GM23338 (cell line): ENCODE data around the gene NIPBL. TPM values are rescaled to one million over a fixed set of nuclear protein-coding genes. Genes with fewer than 3 reads are reported as not detected.

Experiments
- ATAC-seq: fragments of 200-7000 bp; cut with Tn5 transposase; 3 replicates; pipeline ENCODE4 v1.9.1; 2020
- DNase-seq: peaks from one replicate; pipeline ENCODE4 v3.0.0-alpha.2; 2015; ENCODE audit warnings: low spot score
- H2AFZ ChIP-seq: fragments of 200-600 bp; sonication (generic); 2 replicates; pipeline ENCODE4 v1.8.0; 2016; ENCODE audit warnings: antibody characterized with exemption, mild to moderate bottlenecking, moderate library complexity
- H3F3A ChIP-seq: fragments of 200-600 bp; sonication (generic); replicated peaks from 2 replicates; pipeline ENCODE4 v1.8.0; 2017; ENCODE audit warnings: antibody characterized with exemption, mixed run types, low read depth
- H3K27ac ChIP-seq: fragments of 200-600 bp; sonication (generic); 2 replicates; pipeline ENCODE4 v1.6.1; 2016; ENCODE audit warnings: low read depth
- H3K27me3 ChIP-seq: fragments of 200-600 bp; sonication (generic); 2 replicates; pipeline ENCODE4 v1.8.0; 2016; ENCODE audit warnings: mild to moderate bottlenecking, mixed run types, moderate library complexity; ENCODE audit not compliant: insufficient read depth
- H3K36me3 ChIP-seq: fragments of 200-600 bp; sonication (generic); 2 replicates; pipeline ENCODE4 v1.8.0; 2016; ENCODE audit warnings: mild to moderate bottlenecking; ENCODE audit not compliant: insufficient read depth
- H3K4me1 ChIP-seq: fragments of 200-600 bp; sonication (generic); 2 replicates; pipeline ENCODE4 v1.8.0; 2016; ENCODE audit warnings: mild to moderate bottlenecking, moderate library complexity; ENCODE audit not compliant: insufficient read depth
- H3K4me2 ChIP-seq: fragments of 200-600 bp; sonication (generic); 2 replicates; pipeline ENCODE4 v1.7.1; 2017; ENCODE audit warnings: mixed run types
- H3K4me3 ChIP-seq: fragments of 200-600 bp; sonication (generic); 2 replicates; pipeline ENCODE4 v1.6.1; 2016; ENCODE audit warnings: mixed run types
- H3K79me2 ChIP-seq: fragments of 200-600 bp; sonication (generic); replicated peaks from 2 replicates; pipeline ENCODE4 v1.8.0; 2017; ENCODE audit warnings: mild to moderate bottlenecking; ENCODE audit not compliant: insufficient read depth
- H3K9me2 ChIP-seq: fragments of 200-600 bp; sonication (generic); 2 replicates; pipeline ENCODE4 v1.8.0; 2017; ENCODE audit not compliant: insufficient read depth
- H4K20me1 ChIP-seq: fragments of 200-600 bp; sonication (generic); replicated peaks from 2 replicates; pipeline ENCODE4 v1.8.0; 2017; ENCODE audit warnings: mild to moderate bottlenecking; ENCODE audit not compliant: insufficient read depth
- H3K27ac Mint-ChIP-seq: 2 replicates; pipeline ENCODE4 v1.8.0; 2020; ENCODE audit warnings: inconsistent platforms, mild to moderate bottlenecking, moderate library complexity, mixed read lengths
- H3K27me3 Mint-ChIP-seq: 3 replicates; pipeline ENCODE4 v1.8.0; 2022; ENCODE audit warnings: low read depth, mild to moderate bottlenecking, moderate library complexity, mixed read lengths, inconsistent platforms; ENCODE audit not compliant: insufficient read depth, poor library complexity
- H3K36me3 Mint-ChIP-seq: 3 replicates; pipeline ENCODE4 v1.8.0; 2021; ENCODE audit warnings: low read depth, mild to moderate bottlenecking, inconsistent platforms, moderate library complexity, mixed read lengths
- H3K4me1 Mint-ChIP-seq: 3 replicates; pipeline ENCODE4 v1.8.0; 2020; ENCODE audit warnings: mild to moderate bottlenecking, inconsistent platforms, mixed read lengths
- H3K4me3 Mint-ChIP-seq: 3 replicates; pipeline ENCODE4 v1.8.0; 2021; ENCODE audit warnings: moderate library complexity, mild to moderate bottlenecking, inconsistent platforms, mixed read lengths
- H3K9me3 Mint-ChIP-seq: 3 replicates; pipeline ENCODE4 v1.8.0; 2020; ENCODE audit warnings: moderate library complexity, mild to moderate bottlenecking, inconsistent platforms, mixed read lengths
- EZH2 ChIP-seq: fragments of 200-600 bp; sonication (generic); IDR thresholded peaks from one replicate; pipeline ENCODE4 v1.8.0; 2017; ENCODE audit warnings: antibody characterized with exemption, mild to moderate bottlenecking, low read depth; ENCODE audit not compliant: unreplicated experiment
- NANOG ChIP-seq: IDR thresholded peaks from 2 replicates; pipeline ENCODE4 v1.6.1; 2016; ENCODE audit warnings: antibody characterized with exemption, borderline replicate concordance
- POLR2AphosphoS5 ChIP-seq: IDR thresholded peaks from 2 replicates; pipeline ENCODE4 v1.6.1; 2016; ENCODE audit warnings: antibody characterized with exemption, low read depth
- STAT1 ChIP-seq: IDR thresholded peaks from one replicate; pipeline ENCODE4 v1.6.1; 2016; ENCODE audit warnings: antibody characterized with exemption; ENCODE audit not compliant: unreplicated experiment
- ZNF114 ChIP-seq: fragments of 250-450 bp; sonication (Bioruptor Pico); IDR thresholded peaks from 2 replicates; pipeline ENCODE4 v1.5.0; 2020; ENCODE audit warnings: mild to moderate bottlenecking, moderate library complexity
- ZNF331 ChIP-seq: fragments of 250-450 bp; sonication (Bioruptor Pico); IDR thresholded peaks from 2 replicates; pipeline ENCODE4 v1.5.0; 2020; ENCODE audit warnings: low read depth, mild to moderate bottlenecking, moderate library complexity
- polyA plus RNA-seq: library from polyadenylated mRNA; unstranded; fragments of >200 nt; fragmentation: Nextera tagmentation; extraction: Ambion mirVana; gene quantifications from 2 replicates; pipeline ENCODE4 v1.2.1, GENCODE V29; 2016
- total RNA-seq: library from RNA; depleted of rRNA; stranded (reverse); fragments of >200 nt; shearing (Covaris generic); gene quantifications from 2 replicates; pipeline ENCODE4 v1.2.3, GENCODE V29; 2014
- TF ChIP-seq, protein P1 (sequence below), 2 experiments: fragments of 200-600 bp in 1 of 2; sonication (generic) in 1 of 2; conservative IDR thresholded peaks; 2 replicates each; pipeline versions ENCODE4 v1.5.1 to v1.6.1; 2016 to 2017; ENCODE audit warnings: antibody characterized with exemption in 2 of 2, low read depth in 2 of 2, mild to moderate bottlenecking in 2 of 2, moderate library complexity in 1 of 2
- TF ChIP-seq, protein P2 (sequence below): IDR thresholded peaks from one replicate; pipeline ENCODE4 v1.6.1; 2018; ENCODE audit warnings: antibody characterized with exemption; ENCODE audit not compliant: unreplicated experiment
- TF ChIP-seq, protein P3 (sequence below): IDR thresholded peaks from 2 replicates; pipeline ENCODE4 v1.6.1; 2016; ENCODE audit warnings: antibody characterized with exemption

NIPBL gene
- total and polyA plus RNA-seq, 2 experiments from 2014 or later: 44.2 to 51.4 TPM

DNA sequence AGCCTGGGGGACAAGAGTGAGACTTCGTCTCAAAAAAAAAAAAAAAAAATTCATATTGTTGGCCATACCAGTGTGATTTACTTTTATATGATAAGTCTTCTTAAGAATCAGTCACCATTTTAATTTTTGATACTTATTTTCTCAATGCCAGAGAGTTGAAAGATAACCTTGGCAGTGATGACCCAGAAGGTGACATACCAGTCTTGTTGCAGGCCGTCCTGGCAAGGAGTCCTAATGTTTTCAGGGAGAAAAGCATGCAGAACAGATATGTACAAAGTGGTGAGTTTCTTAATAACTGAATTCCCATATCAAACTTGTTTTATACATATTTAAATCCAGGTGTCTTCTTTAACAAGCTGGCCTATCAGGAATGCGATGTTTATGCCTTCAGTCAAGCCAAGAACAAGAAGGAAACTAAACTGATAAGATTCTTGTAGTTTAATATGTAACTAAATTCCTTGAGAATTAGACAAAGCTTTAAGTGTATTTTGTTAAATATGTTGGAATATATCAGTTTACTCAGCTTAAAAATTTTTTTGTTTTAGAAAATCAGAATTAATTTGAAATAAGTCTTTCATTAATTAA is 81.5 kb downstream of the NIPBL start (continued):
- TF ChIP-seq POLR2AphosphoS5: no peak

DNA sequence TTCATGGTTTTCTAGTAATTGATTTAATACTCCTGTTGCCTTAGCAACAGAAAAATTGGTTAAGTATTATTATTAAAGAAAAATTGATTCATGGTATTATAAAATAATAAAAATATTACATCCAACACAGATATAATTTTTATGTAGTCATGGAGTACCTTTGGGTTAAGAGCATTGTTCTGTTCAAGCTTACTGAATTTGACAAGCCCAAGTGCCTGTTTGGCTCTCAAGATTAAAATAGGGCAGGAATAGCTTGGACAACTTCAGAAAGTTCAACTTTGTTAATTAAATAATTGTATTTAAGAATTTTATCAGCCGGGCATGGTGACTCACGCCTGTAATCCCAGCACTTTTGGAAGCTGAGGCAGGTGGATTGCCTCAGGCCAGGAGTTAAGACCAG is 82.0 kb downstream of the NIPBL start:
- Mint-ChIP-seq H3K27me3 (peaks cover 2% of the 10 kb centered on the region), H3K9me3 (no peaks in the 10 kb centered on the region), H3K27ac (no peak overlapping the region), H3K36me3 (peaks cover 9% of the 10 kb centered on the region; the same call in 2 of the 3 replicates), H3K4me1 (no peaks in the 10 kb centered on the region), H3K4me3 (no peak overlapping the region)
- Histone ChIP-seq H4K20me1 (no peaks in the 10 kb centered on the region), H3K9me2 (no peaks in the 10 kb centered on the region), H3K4me3 (no peak overlapping the region), H3K36me3 (no peaks in the 10 kb centered on the region), H3K79me2 (peaks cover 9% of the 10 kb centered on the region), H3K4me1 (no peaks in the 10 kb centered on the region), H3K4me2 (no peak overlapping the region), H3K27me3 (no peaks in the 10 kb centered on the region), H3K27ac (no peak overlapping the region), H3F3A (no peaks in the 10 kb centered on the region), H2AFZ (no peak overlapping the region)
- ATAC-seq (no peak), DNase-seq (no peak)
- TF ChIP-seq, protein P1, sequence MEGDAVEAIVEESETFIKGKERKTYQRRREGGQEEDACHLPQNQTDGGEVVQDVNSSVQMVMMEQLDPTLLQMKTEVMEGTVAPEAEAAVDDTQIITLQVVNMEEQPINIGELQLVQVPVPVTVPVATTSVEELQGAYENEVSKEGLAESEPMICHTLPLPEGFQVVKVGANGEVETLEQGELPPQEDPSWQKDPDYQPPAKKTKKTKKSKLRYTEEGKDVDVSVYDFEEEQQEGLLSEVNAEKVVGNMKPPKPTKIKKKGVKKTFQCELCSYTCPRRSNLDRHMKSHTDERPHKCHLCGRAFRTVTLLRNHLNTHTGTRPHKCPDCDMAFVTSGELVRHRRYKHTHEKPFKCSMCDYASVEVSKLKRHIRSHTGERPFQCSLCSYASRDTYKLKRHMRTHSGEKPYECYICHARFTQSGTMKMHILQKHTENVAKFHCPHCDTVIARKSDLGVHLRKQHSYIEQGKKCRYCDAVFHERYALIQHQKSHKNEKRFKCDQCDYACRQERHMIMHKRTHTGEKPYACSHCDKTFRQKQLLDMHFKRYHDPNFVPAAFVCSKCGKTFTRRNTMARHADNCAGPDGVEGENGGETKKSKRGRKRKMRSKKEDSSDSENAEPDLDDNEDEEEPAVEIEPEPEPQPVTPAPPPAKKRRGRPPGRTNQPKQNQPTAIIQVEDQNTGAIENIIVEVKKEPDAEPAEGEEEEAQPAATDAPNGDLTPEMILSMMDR (conservative IDR thresholded peaks at IDR 0.05; ENCODE audit: low read depth in 2 of 2): no peak
- TF ChIP-seq, protein P2, sequence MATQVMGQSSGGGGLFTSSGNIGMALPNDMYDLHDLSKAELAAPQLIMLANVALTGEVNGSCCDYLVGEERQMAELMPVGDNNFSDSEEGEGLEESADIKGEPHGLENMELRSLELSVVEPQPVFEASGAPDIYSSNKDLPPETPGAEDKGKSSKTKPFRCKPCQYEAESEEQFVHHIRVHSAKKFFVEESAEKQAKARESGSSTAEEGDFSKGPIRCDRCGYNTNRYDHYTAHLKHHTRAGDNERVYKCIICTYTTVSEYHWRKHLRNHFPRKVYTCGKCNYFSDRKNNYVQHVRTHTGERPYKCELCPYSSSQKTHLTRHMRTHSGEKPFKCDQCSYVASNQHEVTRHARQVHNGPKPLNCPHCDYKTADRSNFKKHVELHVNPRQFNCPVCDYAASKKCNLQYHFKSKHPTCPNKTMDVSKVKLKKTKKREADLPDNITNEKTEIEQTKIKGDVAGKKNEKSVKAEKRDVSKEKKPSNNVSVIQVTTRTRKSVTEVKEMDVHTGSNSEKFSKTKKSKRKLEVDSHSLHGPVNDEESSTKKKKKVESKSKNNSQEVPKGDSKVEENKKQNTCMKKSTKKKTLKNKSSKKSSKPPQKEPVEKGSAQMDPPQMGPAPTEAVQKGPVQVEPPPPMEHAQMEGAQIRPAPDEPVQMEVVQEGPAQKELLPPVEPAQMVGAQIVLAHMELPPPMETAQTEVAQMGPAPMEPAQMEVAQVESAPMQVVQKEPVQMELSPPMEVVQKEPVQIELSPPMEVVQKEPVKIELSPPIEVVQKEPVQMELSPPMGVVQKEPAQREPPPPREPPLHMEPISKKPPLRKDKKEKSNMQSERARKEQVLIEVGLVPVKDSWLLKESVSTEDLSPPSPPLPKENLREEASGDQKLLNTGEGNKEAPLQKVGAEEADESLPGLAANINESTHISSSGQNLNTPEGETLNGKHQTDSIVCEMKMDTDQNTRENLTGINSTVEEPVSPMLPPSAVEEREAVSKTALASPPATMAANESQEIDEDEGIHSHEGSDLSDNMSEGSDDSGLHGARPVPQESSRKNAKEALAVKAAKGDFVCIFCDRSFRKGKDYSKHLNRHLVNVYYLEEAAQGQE: no peak
- TF ChIP-seq, protein P3, sequence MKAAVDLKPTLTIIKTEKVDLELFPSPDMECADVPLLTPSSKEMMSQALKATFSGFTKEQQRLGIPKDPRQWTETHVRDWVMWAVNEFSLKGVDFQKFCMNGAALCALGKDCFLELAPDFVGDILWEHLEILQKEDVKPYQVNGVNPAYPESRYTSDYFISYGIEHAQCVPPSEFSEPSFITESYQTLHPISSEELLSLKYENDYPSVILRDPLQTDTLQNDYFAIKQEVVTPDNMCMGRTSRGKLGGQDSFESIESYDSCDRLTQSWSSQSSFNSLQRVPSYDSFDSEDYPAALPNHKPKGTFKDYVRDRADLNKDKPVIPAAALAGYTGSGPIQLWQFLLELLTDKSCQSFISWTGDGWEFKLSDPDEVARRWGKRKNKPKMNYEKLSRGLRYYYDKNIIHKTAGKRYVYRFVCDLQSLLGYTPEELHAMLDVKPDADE: no peak
- no peak for TF ChIP-seq NANOG

DNA sequence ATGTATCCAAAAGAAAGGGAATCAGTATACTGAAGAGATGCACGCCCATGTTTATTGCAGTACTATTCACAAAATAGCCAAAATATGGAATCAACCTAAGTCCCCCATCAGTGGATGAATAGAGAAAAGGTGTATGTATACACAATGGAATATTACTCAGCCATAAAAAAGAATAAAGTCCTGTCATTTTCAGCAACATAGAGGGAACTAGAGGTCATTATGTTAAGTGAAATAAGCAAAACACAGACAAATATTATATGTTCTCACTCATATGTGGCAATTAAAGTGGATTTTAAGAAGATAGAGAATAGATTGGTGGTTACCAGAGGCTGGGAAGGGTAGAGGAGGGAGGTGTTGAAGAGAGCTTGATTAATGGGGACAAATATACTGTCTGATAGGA is 88.6 kb downstream of the NIPBL start:
- no peaks in the 10 kb centered on the region for H3K27me3 ChIP-seq
- no peaks in the 10 kb centered on the region for H3K9me2 ChIP-seq
- Mint-ChIP-seq H3K27ac (no peak overlapping the region), H3K4me1 (no peaks in the 10 kb centered on the region), H3K36me3 (peaks cover 17% of the 10 kb centered on the region; the same call in 2 of the 3 replicates), H3K27me3 (no peaks in the 10 kb centered on the region), H3K9me3 (no peaks in the 10 kb centered on the region; the same call in 2 of the 3 replicates), H3K4me3 (no peak overlapping the region)
- no peak overlapping the region for H3K27ac ChIP-seq
- H4K20me1 ChIP-seq: no peaks in the 10 kb centered on the region
- no peaks in the 10 kb centered on the region for H3K36me3 ChIP-seq
- no peaks in the 10 kb centered on the region for H3F3A ChIP-seq
- H2AFZ ChIP-seq: no peak overlapping the region
- DNase-seq: no peak
- ATAC-seq: no peak
- H3K4me2 ChIP-seq: no peak overlapping the region
- H3K4me3 ChIP-seq: no peak overlapping the region
- H3K4me1 ChIP-seq: no peaks in the 10 kb centered on the region
- no peaks in the 10 kb centered on the region for H3K79me2 ChIP-seq
- TF ChIP-seq, protein P2: no peak
- TF ChIP-seq, protein P1 (conservative IDR thresholded peaks at IDR 0.05; ENCODE audit: low read depth in 2 of 2): no peak
- TF ChIP-seq ZNF114 (CRISPR knock-in tag) (no peak), STAT1 (no peak), EZH2 (no peak), ZNF331 (no peak), POLR2AphosphoS5 (no peak), NANOG (no peak)
